ENCODE data around the gene ESRP2.
A peak's percentile ranks its signal among the peaks of the same experiment; 100 is the strongest.

ESRP2 gene

DNA sequence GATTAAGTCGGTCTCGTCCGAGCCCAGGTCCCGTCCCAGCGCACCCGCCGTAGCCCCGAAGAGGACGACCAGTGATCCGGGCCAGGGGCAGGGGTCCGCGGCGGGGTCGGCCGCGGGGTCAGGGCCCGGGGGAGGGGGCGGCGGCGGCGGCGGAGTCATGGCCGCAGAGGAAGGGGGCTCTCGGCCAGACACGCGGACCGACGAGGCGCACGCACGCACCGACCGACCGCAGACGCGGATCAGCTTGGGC lies at the start of gene ESRP2:
Gene ESRP2 (minus strand): TSS at position 241 of the 250 bp plus-strand sequence. CDS start 82 bp downstream, at position 159.
- H3K4me1 ChIP-seq (ENCODE audit: control insufficient read depth in 1 of 2, insufficient read depth in 1 of 2, low read depth in 1 of 2, low read length in 1 of 2): peaks cover 32 to 34% of the 10 kb centered on the region in 2 experiments
- H3K4me3 ChIP-seq (ENCODE audit: low read depth in 1 of 2, low read length in 1 of 2): peak within 1 kb of the TSS; percentile 68 to 80
- H3K36me3 ChIP-seq: peaks cover 19% of the 10 kb centered on the region
- no peaks in the 10 kb centered on the region for H3K9me3 ChIP-seq
- no peak for TF ChIP-seq CTCF (IDR thresholded peaks at IDR 0.05)
- H3K27ac ChIP-seq: no peak within 1 kb of the TSS
- H3K27me3 ChIP-seq: peaks cover 41% of the 10 kb centered on the region

DNA sequence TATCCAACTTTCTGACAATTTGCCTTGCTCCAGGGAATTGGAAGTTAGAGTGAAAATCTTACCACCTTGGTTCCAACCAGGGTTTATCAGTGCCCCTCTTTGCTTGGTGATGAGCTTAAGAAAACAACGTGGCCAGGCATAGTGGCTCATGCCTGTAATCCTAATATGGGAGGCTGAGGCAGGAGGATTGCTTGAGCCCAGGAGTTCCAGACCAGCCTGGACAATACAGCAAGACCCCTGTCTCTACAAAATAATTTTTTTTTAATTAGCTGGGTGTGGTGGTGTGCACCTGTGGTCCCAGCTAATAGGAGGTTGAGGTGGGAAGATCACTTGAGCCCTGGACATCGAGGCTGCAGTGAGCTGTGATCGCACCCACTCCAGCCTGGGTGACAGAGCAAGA lies 49.8 kb upstream of the ESRP2 start:
- Histone ChIP-seq H3K4me1 (ENCODE audit: control insufficient read depth in 1 of 2, insufficient read depth in 1 of 2, low read depth in 1 of 2, low read length in 1 of 2) (peaks cover 59 to 68% of the 10 kb centered on the region in 2 experiments), H3K36me3 (no peaks in the 10 kb centered on the region), H3K9me3 (no peaks in the 10 kb centered on the region), H3K4me3 (ENCODE audit: low read depth in 1 of 2, low read length in 1 of 2) (peak overlapping the region in 1 of 2 experiments; percentile 50), H3K27ac (peak overlapping the region; percentile 88), H3K27me3 (no peaks in the 10 kb centered on the region)
- TF ChIP-seq CTCF (IDR thresholded peaks at IDR 0.05): no peak

GRCh38 chr16:68284847-68285246 lies 48.9 kb upstream of the ESRP2 start:
- H3K36me3 ChIP-seq: no peaks in the 10 kb centered on the region

DNA sequence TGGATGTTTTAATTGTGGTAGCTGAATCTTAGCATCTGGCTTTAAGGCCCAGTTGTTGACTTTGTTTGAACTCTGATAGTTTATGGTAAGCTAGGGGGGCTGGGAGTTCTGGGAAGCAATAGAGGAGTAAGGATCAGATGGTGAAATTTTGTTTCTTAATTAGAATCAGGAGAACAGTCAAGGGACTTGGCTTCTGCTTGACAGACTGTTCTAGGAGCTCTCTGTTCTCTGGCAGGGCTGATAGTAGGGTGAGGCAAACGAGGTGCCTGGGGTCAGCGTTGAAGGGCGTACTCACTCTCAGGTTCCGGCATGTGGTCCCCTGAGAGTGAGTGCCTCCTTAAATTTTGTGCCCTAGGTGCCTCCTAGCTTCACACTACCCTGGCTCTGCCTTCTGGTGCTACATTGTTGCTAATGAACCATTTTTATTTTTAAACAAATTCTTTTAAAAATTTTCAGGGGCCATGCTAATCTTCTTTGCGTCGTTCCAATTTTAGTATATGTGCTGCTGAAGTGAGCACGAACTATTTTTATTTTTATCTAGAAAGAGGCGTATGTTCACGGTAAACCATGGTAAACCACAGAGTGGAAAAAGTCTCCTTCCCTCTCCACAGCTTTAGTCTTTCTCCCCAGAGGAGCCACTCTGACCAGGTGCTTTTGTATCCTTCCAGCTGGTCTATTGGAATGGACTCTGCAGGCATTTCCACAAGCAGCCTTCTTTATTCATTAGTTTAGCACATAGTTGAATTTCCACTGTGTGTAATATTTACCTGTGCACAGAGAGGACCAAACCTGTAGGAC lies 48.1 kb upstream of the ESRP2 start:
- Histone ChIP-seq H3K36me3 (no peaks in the 10 kb centered on the region), H3K27ac (peak overlapping the region; percentile 88), H3K9me3 (no peaks in the 10 kb centered on the region), H3K4me1 (ENCODE audit: control insufficient read depth in 1 of 2, insufficient read depth in 1 of 2, low read depth in 1 of 2, low read length in 1 of 2) (peaks cover 57 to 59% of the 10 kb centered on the region in 2 experiments), H3K4me3 (ENCODE audit: low read depth in 1 of 2, low read length in 1 of 2) (peak overlapping the region; percentile 49 to 50), H3K27me3 (no peaks in the 10 kb centered on the region)
- no peak for TF ChIP-seq CTCF (IDR thresholded peaks at IDR 0.05)

More at GRCh38 chr16:68284847-68285246, 48.9 kb upstream of the ESRP2 start:
- TF ChIP-seq CTCF (IDR thresholded peaks at IDR 0.05): no peak
- Histone ChIP-seq H3K4me3 (ENCODE audit: low read depth in 1 of 2, low read length in 1 of 2) (peak overlapping the region; percentile 49 to 50), H3K27me3 (no peaks in the 10 kb centered on the region), H3K9me3 (no peaks in the 10 kb centered on the region), H3K4me1 (ENCODE audit: control insufficient read depth in 1 of 2, insufficient read depth in 1 of 2, low read depth in 1 of 2, low read length in 1 of 2) (peaks cover 61 to 67% of the 10 kb centered on the region in 2 experiments), H3K27ac (peak overlapping the region; percentile 88)

DNA sequence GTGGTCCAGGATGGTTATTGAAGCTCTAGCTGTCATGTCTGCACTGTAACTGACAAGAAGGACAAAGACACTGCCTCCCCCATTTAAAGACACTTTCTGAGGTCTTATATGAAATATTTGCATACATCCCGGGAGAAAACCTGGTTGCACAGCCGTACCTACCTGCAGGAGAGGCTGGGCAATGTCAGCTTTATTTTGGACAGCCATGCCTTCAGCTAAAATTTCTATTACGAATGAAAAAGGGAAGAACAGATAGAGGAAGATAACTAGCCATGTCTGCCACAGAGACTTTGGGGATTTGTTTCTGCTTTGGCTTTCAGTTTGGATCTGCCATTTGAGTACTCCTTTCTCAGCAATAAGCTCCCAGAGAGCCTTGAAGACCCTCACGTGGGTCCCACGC lies 47.4 kb upstream of the ESRP2 start:
- Histone ChIP-seq H3K27ac (peak overlapping the region; percentile 88), H3K36me3 (no peaks in the 10 kb centered on the region), H3K9me3 (no peaks in the 10 kb centered on the region), H3K27me3 (no peaks in the 10 kb centered on the region), H3K4me3 (ENCODE audit: low read depth in 1 of 2, low read length in 1 of 2) (no peak overlapping the region), H3K4me1 (ENCODE audit: control insufficient read depth in 1 of 2, insufficient read depth in 1 of 2, low read depth in 1 of 2, low read length in 1 of 2) (peaks cover 56 to 57% of the 10 kb centered on the region in 2 experiments)
- TF ChIP-seq CTCF (IDR thresholded peaks at IDR 0.05): no peak

Data from neutrophil (primary cell).